Measurements from ENCODE around the gene KLHDC8B.
A peak's percentile ranks its signal among the peaks of the same experiment; 100 is the strongest.

Gene KLHDC8B

DNA sequence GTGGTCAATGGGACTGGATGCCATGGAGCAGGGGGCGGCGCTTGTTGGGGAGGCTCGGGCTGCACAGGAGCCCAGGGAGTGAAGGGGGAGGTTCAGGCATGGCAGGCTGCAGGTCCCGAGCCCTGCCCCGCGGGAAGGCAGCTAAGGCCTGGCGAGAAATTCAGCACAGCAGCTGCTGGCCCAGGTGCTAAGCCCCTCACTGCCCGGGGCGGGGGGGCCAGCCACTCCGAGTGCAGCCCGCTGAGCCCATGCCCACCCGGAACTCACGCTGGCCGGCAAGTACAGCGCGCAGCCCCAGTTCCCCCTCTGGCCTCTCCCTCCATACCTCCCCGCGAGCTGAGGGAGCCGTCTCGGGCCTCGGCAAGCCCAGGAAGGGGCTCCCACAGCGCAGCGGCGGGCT, 11.3 kb downstream of the KLHDC8B start:
- TF ChIP-seq, protein P1, sequence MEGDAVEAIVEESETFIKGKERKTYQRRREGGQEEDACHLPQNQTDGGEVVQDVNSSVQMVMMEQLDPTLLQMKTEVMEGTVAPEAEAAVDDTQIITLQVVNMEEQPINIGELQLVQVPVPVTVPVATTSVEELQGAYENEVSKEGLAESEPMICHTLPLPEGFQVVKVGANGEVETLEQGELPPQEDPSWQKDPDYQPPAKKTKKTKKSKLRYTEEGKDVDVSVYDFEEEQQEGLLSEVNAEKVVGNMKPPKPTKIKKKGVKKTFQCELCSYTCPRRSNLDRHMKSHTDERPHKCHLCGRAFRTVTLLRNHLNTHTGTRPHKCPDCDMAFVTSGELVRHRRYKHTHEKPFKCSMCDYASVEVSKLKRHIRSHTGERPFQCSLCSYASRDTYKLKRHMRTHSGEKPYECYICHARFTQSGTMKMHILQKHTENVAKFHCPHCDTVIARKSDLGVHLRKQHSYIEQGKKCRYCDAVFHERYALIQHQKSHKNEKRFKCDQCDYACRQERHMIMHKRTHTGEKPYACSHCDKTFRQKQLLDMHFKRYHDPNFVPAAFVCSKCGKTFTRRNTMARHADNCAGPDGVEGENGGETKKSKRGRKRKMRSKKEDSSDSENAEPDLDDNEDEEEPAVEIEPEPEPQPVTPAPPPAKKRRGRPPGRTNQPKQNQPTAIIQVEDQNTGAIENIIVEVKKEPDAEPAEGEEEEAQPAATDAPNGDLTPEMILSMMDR (conservative IDR thresholded peaks at IDR 0.05; ENCODE audit: low read depth, low read length), result no peak
- no peak overlapping the region for H3K4me3 ChIP-seq (ENCODE audit: low read length)
- no peak for DNase-seq (ENCODE audit: low read depth)

- TF ChIP-seq, protein P1 (conservative IDR thresholded peaks at IDR 0.05; ENCODE audit: low read depth, low read length), result no peak
- DNase-seq (ENCODE audit: low read depth), result no peak
- H3K4me3 ChIP-seq (ENCODE audit: low read length), result no peak overlapping the region
These were observed 12.5 kb downstream of the KLHDC8B start for GRCh38 chr3:49183873-49184272.

GRCh38 chr3:49191741-49192140, 20.3 kb downstream of the KLHDC8B start:
- no peak for DNase-seq (ENCODE audit: low read depth)
- H3K4me3 ChIP-seq (ENCODE audit: low read length), result no peak overlapping the region
- TF ChIP-seq, protein P1 (conservative IDR thresholded peaks at IDR 0.05; ENCODE audit: low read depth, low read length), result no peak

- no peak for DNase-seq (ENCODE audit: low read depth)
- H3K4me3 ChIP-seq (ENCODE audit: low read length), result no peak overlapping the region
- TF ChIP-seq, protein P1 (conservative IDR thresholded peaks at IDR 0.05; ENCODE audit: low read depth, low read length), result no peak
These were observed 26.8 kb downstream of the KLHDC8B start for GRCh38 chr3:49198161-49198560.

GRCh38 chr3:49198611-49199230, 27.3 kb downstream of the KLHDC8B start:
- no peak for DNase-seq (ENCODE audit: low read depth)
- peak overlapping the region; percentile 17 for H3K4me3 ChIP-seq (ENCODE audit: low read length)

DNA sequence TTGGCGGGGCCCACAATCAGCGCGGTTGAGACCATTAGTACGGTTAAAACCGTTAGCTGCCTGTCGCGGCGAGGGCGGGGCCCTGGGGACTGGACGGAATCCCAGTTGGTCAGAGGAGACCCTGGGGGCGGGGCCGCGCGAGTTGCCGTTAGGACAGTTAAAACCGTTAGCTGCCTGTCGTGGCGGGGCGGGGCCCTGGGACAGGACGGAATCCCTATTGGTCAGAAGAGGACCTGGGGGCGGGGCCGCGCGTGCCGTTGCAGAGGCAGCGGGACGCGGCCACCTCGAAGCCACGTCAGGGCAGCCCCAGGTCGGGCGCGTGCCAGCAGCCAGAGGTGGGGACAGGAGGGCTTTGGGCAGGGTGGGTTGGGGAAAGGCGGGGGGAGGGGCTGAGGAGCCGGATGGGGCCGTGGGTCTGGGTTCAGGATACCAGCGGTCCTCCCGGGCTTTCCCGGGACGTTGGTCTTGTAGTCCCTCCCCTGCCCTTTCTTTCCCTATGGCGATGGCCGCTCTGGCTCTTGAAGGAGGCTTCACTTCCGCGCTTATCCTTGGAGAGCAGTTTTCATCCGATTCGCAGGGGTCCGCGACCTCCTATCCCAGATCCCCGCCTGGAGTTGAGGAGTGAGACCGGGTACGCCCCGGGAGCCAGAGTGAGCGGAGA, 28.0 kb downstream of the KLHDC8B start:
- peak overlapping the region; percentile 38 for H3K4me3 ChIP-seq (ENCODE audit: low read length)
- DNase-seq (ENCODE audit: low read depth), result peak; percentile 48
- TF ChIP-seq, protein P1 (conservative IDR thresholded peaks at IDR 0.05; ENCODE audit: low read depth, low read length), result no peak

More at GRCh38 chr3:49198611-49199230, 27.3 kb downstream of the KLHDC8B start:
- TF ChIP-seq, protein P1 (conservative IDR thresholded peaks at IDR 0.05; ENCODE audit: low read depth, low read length), result no peak

DNA sequence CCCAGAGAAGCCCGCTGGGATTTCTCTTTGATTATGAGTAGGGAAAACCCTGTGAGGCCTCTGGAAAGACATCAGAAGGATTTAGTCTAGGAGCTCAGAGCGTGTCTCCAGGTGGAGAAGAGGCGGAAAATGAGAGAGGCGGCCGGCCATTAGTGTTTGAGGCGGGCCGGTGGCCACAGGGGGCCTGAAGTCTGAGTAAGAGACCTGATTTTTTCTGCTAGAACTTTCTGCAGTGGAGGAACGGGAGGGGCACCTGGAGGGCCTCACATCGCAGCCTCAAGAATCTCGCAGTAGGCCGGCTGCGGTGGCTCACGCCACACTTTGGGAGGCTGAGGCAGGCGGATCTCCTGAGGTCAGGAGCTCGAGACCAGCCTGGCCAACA, 28.5 kb downstream of the KLHDC8B start:
- DNase-seq (ENCODE audit: low read depth), result no peak
- H3K4me3 ChIP-seq (ENCODE audit: low read length), result peak overlapping the region; percentile 38
- TF ChIP-seq, protein P1 (conservative IDR thresholded peaks at IDR 0.05; ENCODE audit: low read depth, low read length), result no peak
